BLaER1 treated with 17β-estradiol and CSF1 and Interleukin-3, amounts not matched to agents 10 nM and 100 nM (cell line): ENCODE data around the gene TTC34.

Source experiments
- H3K27ac ChIP-seq, 11 experiments: shearing (Covaris generic); formaldehyde crosslinking; 2 replicates each; pipeline ENCODE4 v1.8.1; 2022
- H3K27me3 ChIP-seq, 11 experiments: shearing (Covaris generic); formaldehyde crosslinking; 2 replicates each; pipeline ENCODE4 v1.8.1; 2022
- H3K36me3 ChIP-seq, 11 experiments: shearing (Covaris generic); formaldehyde crosslinking; 2 replicates each; pipeline ENCODE4 v1.8.1; 2022
- H3K4me1 ChIP-seq, 10 experiments: shearing (Covaris generic); formaldehyde crosslinking; 2 replicates each; pipeline ENCODE4 v1.8.1; 2022
- H3K4me2 ChIP-seq, 11 experiments: shearing (Covaris generic); formaldehyde crosslinking; 2 replicates each; pipeline ENCODE4 v1.8.1; 2022
- H3K4me3 ChIP-seq, 10 experiments: shearing (Covaris generic); formaldehyde crosslinking; 2 replicates each; pipeline ENCODE4 v1.8.1; 2022
- H3K9ac ChIP-seq, 11 experiments: shearing (Covaris generic); formaldehyde crosslinking; 2 replicates each; pipeline ENCODE4 v1.8.1; 2022
- H3K9me3 ChIP-seq, 11 experiments: shearing (Covaris generic); formaldehyde crosslinking; replicated peaks in 1 of 11; 2 replicates each; pipeline ENCODE4 v1.8.1; 2022
- H4K20me1 ChIP-seq, 11 experiments: shearing (Covaris generic); formaldehyde crosslinking; 2 replicates each; pipeline ENCODE4 v1.8.1; 2022
- Cebpa-rat ChIP-seq, 11 experiments: shearing (Covaris generic); IDR thresholded peaks; 2 replicates each; pipeline ENCODE4 v1.8.1; 2022

TTC34 gene

DNA sequence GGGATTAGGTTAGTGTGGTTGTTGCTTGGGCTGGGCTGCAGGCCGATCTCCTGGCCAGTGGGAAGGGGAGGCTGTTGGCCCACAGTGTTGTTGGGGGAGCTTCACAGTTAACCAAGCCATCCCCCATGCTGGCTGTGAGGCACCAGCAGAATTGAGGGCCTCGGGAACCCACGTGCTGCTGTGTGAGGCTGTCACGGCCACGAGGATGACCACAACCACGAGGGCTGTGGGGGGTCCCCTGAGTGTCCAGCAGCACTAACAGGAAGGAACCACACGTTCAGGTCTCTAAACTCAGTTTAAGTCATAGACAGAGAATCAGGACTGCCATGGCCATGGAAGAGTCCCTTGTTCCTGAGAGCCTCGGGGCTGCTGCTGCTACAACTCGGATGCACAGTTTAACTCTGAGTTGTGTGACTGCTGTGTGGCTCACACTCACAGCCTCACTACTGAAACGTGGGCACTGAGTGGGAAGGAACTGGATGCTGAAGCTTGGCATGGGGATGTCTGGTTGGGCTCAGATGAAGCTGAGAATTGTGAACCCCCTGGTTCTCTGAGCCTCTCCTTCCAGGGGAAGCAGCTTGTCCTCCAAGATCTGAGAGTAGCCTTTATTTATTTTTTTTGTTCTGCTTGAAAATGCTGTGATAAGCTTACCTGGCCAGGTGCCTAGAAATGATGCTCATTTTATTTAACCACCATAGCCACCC lies 163.9 kb downstream of the TTC34 start:
- H3K4me3 ChIP-seq, result no peak overlapping the region

GRCh38 chr1:2636733-2637132 lies 164.8 kb downstream of the TTC34 start:
- Histone ChIP-seq H3K4me2 (no peak overlapping the region), H3K9me3 (peaks cover 27 to 34% (median 30%) of the 10 kb centered on the region in 11 experiments), H3K36me3 (no peaks in the 10 kb centered on the region), H3K4me3 (peak overlapping the region in 2 of 10 experiments; percentile 16 to 20; a peak in 1 of 20 replicates), H3K4me1 (peaks cover 13 to 21% (median 19%) of the 10 kb centered on the region in 10 experiments), H3K9ac (no peak overlapping the region), H3K27ac (no peak overlapping the region), H3K27me3 (peaks cover 0 to 4% (median 0%) of the 10 kb centered on the region in 11 experiments; a peak in 2 of 22 replicates), H4K20me1 (peaks cover 0 to 33% (median 3%) of the 10 kb centered on the region in 11 experiments; a peak in 8 of 22 replicates)
- no peak for TF ChIP-seq Cebpa-rat (IDR thresholded peaks at IDR 0.05)

More for the DNA sequence above, 163.9 kb downstream of the TTC34 start:
- 0 out of 22 replicates have a peak, but pooled peaks cover 0 to 4% (median 0%) of the 10 kb centered on the region in 11 experiments for H3K27me3 ChIP-seq
- H3K4me2 ChIP-seq, result no peak overlapping the region
- H3K9me3 ChIP-seq, result peaks cover 27 to 34% (median 30%) of the 10 kb centered on the region in 11 experiments
- no peak overlapping the region for H3K9ac ChIP-seq
- TF ChIP-seq Cebpa-rat (IDR thresholded peaks at IDR 0.05), result no peak
- peaks cover 0 to 39% (median 6%) of the 10 kb centered on the region in 11 experiments; a peak in 9 of 22 replicates for H4K20me1 ChIP-seq
- H3K36me3 ChIP-seq, result no peaks in the 10 kb centered on the region
- peaks cover 19 to 23% (median 20%) of the 10 kb centered on the region in 10 experiments for H3K4me1 ChIP-seq
- no peak overlapping the region for H3K27ac ChIP-seq

- Histone ChIP-seq H4K20me1 (peaks cover 0 to 31% (median 0%) of the 10 kb centered on the region in 11 experiments; a peak in 2 of 22 replicates), H3K4me2 (no peak overlapping the region), H3K27me3 (peaks cover 0 to 16% (median 3%) of the 10 kb centered on the region in 11 experiments; a peak in 12 of 22 replicates), H3K27ac (no peak overlapping the region), H3K9me3 (peaks cover 27 to 39% (median 33%) of the 10 kb centered on the region in 11 experiments), H3K4me1 (peaks cover 8 to 24% (median 18%) of the 10 kb centered on the region in 10 experiments; a peak in 15 of 20 replicates), H3K9ac (no peak overlapping the region), H3K36me3 (no peaks in the 10 kb centered on the region), H3K4me3 (no peak overlapping the region)
- TF ChIP-seq Cebpa-rat (IDR thresholded peaks at IDR 0.05), result no peak
Observed at GRCh38 chr1:2635361-2636010, 166.0 kb downstream of the TTC34 start.

GRCh38 chr1:2633936-2634491 lies 167.5 kb downstream of the TTC34 start:
- no peak overlapping the region for H3K4me3 ChIP-seq
- peaks cover 8 to 24% (median 18%) of the 10 kb centered on the region in 10 experiments; a peak in 15 of 20 replicates for H3K4me1 ChIP-seq
- TF ChIP-seq Cebpa-rat (IDR thresholded peaks at IDR 0.05), result no peak
- no peak overlapping the region for H3K9ac ChIP-seq
- H4K20me1 ChIP-seq, result peaks cover 0 to 23% (median 0%) of the 10 kb centered on the region in 11 experiments; a peak in 2 of 22 replicates
- H3K9me3 ChIP-seq, result peaks cover 28 to 49% (median 37%) of the 10 kb centered on the region in 11 experiments
- no peak overlapping the region for H3K4me2 ChIP-seq
- H3K36me3 ChIP-seq, result no peaks in the 10 kb centered on the region
- no peak overlapping the region for H3K27ac ChIP-seq
- peaks cover 12 to 30% (median 17%) of the 10 kb centered on the region in 11 experiments for H3K27me3 ChIP-seq

DNA sequence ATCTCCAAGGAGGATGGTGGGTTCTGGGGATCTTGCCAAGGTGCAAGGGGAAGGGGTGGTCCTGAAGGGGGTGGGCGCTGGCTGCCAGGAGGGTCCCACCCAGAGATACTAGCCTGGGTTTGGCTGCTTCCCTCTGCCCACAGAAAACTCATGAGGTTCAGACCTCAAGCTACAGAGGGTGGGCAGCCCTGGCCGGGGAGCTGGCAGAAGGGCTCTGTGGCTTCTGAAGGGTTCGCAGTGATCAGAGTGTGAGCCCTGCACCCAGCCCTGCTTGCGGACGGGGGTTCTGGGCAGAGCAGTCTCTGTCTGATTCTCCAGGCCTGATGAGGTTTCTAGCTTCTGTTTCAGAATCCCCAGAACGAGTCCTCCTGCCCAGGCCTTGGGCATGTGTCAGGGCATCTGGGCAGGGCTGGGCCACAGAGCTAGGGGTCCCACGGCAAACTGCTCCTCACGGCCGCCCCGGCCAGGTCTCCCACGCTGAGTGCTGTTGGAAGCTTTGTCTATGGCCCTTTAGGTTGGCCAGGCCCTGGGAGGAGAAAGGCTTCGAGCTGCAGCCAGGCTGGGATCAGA lies 168.0 kb downstream of the TTC34 start:
- TF ChIP-seq Cebpa-rat (IDR thresholded peaks at IDR 0.05), result no peak
- H3K4me3 ChIP-seq, result no peak overlapping the region
- no peaks in the 10 kb centered on the region for H3K36me3 ChIP-seq
- H3K27me3 ChIP-seq, result peaks cover 18 to 36% (median 23%) of the 10 kb centered on the region in 11 experiments
- H3K4me2 ChIP-seq, result peak overlapping the region in 9 of 11 experiments; percentile 22 to 60 (median 50); a peak in 9 of 22 replicates
- H3K27ac ChIP-seq, result no peak overlapping the region
- peaks cover 0 to 23% (median 0%) of the 10 kb centered on the region in 11 experiments; a peak in 2 of 22 replicates for H4K20me1 ChIP-seq
- H3K4me1 ChIP-seq, result peaks cover 8 to 24% (median 18%) of the 10 kb centered on the region in 10 experiments; a peak in 15 of 20 replicates
- H3K9ac ChIP-seq, result no peak overlapping the region
- peaks cover 28 to 47% (median 37%) of the 10 kb centered on the region in 11 experiments for H3K9me3 ChIP-seq

- H3K4me3 ChIP-seq, result no peak within 1 kb of the TSS
- no peak within 1 kb of the TSS for H3K9ac ChIP-seq
Observed at GRCh38 chr1:2632561-2633361, 168.7 kb downstream of the TTC34 start, which contains the start of gene MMEL1. Gene MMEL1, minus strand, starts transcription at chr1:2633016. Its CDS starts 3,532 bp downstream, at chr1:2629484.

GRCh38 chr1:2632051-2632430 lies 169.5 kb downstream of the TTC34 start:
- no peak overlapping the region for H3K27ac ChIP-seq
- H3K4me2 ChIP-seq, result peak overlapping the region in 8 of 11 experiments; percentile 34 to 60 (median 50); a peak in 11 of 22 replicates
- peaks cover 8 to 24% (median 18%) of the 10 kb centered on the region in 10 experiments; a peak in 15 of 20 replicates for H3K4me1 ChIP-seq
- no peak overlapping the region for H3K9ac ChIP-seq
- no peaks in the 10 kb centered on the region for H3K36me3 ChIP-seq
- peaks cover 19 to 34% (median 26%) of the 10 kb centered on the region in 11 experiments for H3K9me3 ChIP-seq
- peaks cover 32 to 50% (median 37%) of the 10 kb centered on the region in 11 experiments for H3K27me3 ChIP-seq
- H4K20me1 ChIP-seq, result peaks cover 0 to 23% (median 0%) of the 10 kb centered on the region in 11 experiments; a peak in 5 of 22 replicates
- TF ChIP-seq Cebpa-rat (IDR thresholded peaks at IDR 0.05), result no peak
- no peak overlapping the region for H3K4me3 ChIP-seq

More at GRCh38 chr1:2632561-2633361, 168.7 kb downstream of the TTC34 start, which contains the start of gene MMEL1:
- H3K27me3 ChIP-seq, result peaks cover 25 to 43% (median 30%) of the 10 kb centered on the region in 11 experiments
- peak within 1 kb of the TSS; percentile 5 to 60 (median 45); a peak in 17 of 22 replicates for H3K4me2 ChIP-seq
- H3K9me3 ChIP-seq, result peaks cover 26 to 41% (median 33%) of the 10 kb centered on the region in 11 experiments
- H3K27ac ChIP-seq, result no peak within 1 kb of the TSS
- H3K4me1 ChIP-seq, result peaks cover 8 to 24% (median 18%) of the 10 kb centered on the region in 10 experiments; a peak in 15 of 20 replicates
- TF ChIP-seq Cebpa-rat (IDR thresholded peaks at IDR 0.05), result no peak
- H3K36me3 ChIP-seq, result no peaks in the 10 kb centered on the region
- H4K20me1 ChIP-seq, result peaks cover 0 to 23% (median 0%) of the 10 kb centered on the region in 11 experiments; a peak in 5 of 22 replicates
